Measurements from ENCODE around the gene AHCTF1.
A peak's percentile ranks its signal among the peaks of the same experiment; 100 is the strongest.

Gene AHCTF1

DNA sequence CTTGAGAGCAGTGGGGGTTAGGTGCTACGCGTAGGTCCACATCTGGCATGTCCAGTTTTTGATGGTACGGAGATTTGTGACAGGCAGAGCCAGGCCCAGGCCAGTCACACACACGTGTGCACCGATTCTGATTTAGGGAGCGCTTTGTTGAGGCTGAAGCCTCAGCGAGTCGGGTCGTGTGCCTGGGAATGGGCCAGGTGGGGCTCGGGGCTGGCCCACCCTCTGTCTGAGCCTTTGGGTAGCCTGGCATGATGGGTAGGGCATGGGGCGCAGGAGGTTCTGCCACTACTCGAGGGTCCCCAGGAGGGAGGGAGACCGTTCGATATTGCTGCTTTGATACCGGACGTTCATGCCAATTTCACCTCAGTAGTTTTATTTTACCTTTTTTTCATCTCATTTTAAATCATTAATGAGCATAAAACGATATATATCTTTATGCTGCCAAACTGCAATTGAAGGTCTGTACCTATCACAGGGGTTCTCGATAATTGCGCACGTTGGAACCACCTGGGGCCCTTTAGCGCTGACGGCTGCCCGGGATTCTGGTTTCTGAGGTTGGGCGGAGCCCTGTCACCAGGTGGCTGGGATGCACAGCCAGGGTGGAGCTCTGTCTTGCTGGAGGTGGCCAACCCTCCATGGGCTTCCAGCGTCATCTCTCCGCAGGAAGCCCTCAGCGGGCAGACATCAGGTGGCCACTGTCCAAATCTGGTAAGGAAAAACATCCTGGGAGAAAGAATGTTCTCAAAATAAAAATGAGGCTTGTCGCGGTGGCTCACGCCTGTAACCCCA is 135.6 kb downstream of the AHCTF1 start:
- DNase-seq, result no peak

DNA sequence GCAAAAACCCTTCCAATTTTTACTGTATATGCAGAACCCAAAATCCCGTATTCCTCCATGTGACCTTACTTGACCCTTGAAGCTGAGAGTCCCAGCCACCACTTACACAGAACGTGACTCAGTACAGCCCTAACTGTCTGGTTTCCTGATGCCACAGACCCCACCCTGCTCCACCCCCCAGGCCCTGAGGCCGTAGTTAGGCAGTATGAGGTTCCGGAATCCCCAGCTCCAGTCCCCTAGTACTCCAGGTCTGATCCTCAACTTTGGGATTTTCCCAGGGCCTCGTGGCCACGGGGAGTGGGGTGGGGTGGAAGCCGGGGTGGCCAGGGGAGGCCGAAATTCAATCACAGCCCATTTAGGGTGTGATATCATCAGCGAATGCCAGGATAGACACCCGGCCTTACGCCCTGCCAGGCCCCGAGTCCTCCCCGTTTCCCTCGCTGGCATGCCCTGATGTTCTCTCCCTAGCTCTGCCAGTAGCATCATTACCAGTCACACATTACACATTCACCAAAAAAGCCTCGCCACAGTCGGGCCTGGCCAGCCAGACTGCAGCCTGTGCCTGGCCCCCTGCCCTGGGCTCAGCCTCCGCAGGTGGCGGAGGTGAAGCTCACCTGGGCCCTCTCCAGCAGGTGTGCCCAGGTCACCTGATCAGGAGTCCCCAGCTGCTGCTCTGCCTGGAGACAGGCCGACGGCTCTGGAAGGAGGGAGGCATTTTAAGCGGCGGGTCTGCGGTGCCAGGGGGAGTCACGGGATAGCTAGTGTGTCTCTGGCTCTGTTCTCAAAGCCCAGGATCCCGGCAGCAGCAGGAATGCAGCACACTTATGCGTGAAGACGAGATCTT is 136.7 kb downstream of the AHCTF1 start:
- DNase-seq, result peak; percentile 21

DNA sequence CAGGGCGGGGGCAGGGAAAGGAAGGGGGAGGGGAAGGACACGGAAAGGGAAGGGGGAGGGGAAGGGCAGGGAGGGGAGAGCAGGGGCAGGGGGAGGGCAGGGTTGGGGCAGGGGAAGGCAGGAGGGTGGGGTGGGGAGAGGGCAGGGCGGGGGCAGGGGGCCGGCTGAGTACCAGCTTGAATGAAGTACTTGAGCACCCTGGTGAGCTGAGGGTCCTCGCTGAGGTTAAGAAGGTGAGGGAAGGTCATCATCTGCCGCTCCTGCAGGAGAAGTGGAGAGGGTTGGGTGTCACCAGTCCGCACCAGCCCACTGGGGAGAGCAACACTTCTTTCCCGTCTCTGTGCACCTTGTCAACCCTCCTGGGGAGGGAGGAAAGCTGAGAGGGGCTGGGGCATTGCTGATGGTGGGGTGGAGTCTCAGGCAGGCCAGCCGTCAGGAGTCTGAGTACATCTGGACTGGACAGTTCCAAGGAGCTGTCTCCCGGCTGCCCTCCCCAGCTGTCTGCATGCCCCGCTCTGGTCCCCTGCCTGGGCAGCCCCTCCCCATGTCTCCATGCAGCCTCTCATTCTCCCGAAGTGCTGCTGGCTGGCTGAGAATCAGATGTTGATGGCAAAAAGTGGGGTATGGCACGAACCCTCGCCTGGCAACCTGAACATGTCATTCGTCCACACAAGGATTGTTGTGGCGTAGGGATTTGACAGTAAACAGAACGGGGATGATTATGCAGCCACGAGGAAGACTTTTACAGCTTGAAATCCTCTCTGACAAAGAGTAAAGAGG is 137.5 kb downstream of the AHCTF1 start:
- no peak for DNase-seq

DNA sequence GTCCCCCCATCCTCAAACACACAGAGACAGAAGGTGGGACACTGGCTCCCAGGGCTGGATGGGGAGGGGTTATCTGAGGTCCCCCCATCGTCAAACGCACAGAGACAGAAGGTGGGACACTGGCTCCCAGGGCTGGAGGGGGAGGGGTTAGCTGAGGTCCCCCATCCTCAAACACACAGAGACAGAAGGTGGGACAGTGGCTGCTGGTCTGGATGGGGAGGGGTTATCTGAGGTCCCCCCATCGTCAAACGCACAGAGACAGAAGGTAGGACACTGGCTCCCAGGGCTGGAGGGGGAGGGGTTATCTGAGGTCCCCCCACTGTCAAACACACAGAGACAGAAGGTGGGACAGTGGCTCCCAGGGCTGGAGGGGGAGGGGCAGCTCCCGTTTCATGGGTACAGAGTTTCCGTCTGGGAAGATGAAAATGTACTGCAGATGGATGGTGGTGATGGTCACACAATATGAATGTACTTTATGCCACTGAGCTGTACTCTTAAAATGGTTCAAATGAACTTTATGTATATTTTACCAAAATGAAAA is 138.3 kb downstream of the AHCTF1 start:
- no peak for DNase-seq

DNA sequence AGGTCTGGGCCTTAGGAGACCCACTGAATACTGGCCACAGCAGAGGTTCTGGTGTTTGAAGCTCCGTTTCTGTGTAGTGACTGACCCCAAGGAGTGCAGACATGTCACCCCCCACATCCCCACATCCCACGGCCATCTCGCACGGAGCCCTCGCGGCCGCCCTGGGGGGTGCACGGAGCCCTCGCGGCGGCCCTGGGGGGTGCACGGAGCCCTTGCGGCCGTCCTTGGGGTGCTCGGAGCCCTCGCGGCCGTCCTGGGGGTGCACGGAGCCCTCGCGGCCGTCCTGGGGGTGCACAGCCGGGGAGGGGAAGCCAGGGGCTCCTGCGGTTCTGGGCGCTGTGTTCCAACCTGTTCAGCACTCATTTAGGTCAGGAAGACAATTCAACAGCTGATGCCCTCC is 139.1 kb downstream of the AHCTF1 start:
- DNase-seq, result no peak

DNA sequence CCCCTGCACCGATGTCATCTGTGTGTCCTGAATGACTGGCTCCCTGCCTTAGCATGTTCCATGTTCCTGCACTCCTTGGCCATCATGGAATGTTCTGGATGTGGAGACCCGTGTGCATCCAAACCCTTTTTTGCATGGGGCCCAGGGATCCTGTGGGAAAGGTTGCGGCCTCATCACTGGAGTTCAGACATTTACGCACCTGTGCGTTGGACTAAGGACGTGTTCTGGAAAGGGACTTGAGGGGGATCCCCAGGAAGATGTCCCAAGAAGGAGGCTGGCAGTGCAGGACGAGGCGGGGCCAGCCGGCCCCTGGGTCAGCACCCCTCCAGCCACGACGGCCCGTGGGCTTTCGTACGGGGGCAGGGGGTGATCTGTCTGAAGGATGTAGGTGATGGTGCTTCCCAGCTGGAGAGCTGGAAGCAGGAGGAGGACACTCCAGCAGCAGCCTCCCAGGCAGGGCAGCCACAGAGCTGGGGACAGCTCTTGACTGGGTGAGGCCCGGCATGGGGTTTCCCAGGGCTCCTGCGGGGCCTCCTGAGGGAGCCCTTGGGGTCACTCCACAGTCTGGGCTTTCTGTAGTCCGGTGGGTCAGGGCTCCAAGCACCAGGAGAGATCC is 140.3 kb downstream of the AHCTF1 start:
- DNase-seq, result no peak

DNA sequence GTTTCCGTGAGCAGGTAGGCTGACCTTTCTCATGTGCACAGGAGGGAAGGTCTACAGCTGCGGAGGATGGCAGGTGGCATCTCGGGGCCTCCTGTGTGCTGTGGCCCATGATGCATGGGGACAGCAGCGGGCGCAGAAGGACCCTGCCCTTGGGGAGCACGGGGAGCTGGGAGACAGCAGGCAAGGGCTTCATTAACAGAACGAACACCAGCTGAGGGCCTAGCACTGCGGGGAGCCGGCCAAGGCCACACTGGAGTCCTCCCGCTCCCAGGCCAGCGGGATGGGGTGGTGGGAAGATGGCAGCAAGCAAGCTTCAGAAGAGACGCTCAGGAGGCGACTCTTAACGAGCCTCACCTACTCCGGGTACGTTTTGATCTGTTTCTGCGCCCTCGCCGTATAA is 140.9 kb downstream of the AHCTF1 start:
- no peak for DNase-seq

DNA sequence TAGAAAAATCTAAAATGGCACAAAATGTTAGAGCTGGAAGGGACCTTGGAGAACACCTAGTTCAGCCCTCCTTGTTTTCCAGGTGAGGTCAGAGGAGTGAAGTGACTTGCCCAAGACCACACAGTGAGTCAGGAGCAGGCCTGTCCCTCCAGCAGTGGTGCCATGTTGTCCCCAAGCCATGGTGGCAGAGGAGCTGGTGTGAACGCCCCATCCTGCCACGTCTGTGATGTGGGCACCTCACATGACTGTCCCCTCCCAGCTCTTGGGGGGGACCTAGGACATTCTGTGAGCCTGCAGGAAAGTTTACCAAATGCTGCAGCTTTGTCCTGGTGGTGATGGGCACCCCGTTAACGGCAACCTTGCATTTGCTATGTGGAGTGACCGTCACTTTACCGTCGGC is 141.4 kb downstream of the AHCTF1 start:
- DNase-seq, result no peak

DNA sequence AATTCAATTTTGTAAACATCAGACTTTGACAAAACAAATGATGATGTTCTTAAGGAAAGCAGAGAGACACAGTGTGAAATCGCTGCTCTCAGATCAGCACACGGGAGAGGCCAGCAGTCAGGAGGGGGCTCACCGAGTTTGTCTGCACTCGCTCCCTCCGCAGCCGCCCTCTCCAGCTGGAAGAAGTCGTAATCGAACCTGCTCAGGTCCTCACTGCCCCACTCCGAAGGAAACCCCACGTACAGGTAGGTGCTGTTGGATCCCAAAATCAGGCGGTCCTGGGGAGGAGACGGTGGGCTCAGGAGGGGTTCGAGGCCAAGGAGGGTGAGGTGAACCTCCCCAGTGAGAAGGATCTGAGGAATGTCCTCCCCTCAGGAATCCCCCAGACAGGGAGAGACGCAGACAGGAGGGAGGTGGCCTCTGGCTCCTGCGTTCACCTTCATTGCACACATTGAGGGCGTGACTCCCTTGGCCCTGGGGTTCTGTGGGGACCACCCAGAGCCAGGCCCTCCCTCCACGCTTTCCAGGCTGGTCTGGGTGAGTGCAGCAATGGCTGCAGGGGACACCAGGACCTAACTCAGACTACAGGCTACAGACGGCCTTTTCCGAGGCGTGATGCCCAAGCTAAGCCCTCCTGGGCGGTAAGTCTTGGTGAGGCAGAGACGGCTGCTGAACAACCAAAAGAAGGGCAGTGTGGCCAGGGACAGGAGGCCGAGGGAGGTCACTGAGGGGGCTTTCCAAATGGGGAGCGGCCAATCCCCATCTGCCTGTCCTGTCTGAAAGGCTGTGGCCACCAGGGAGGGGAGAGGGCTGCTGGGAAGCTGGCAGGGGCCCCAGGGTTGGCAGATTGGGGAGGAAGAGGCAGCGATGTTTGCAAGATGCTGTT is 142.1 kb downstream of the AHCTF1 start:
- DNase-seq, result no peak

All from RPMI8226 (cell line).